ENCODE results near the gene HLA-DQB1.
A peak's percentile ranks its signal among the peaks of the same experiment; 100 is the strongest.
"Not testable (repeated sequence)": the region's sequence is repeated elsewhere in the genome, so short reads cannot be mapped to it uniquely, and the experiment has no call there.

Gene HLA-DQB1

DNA sequence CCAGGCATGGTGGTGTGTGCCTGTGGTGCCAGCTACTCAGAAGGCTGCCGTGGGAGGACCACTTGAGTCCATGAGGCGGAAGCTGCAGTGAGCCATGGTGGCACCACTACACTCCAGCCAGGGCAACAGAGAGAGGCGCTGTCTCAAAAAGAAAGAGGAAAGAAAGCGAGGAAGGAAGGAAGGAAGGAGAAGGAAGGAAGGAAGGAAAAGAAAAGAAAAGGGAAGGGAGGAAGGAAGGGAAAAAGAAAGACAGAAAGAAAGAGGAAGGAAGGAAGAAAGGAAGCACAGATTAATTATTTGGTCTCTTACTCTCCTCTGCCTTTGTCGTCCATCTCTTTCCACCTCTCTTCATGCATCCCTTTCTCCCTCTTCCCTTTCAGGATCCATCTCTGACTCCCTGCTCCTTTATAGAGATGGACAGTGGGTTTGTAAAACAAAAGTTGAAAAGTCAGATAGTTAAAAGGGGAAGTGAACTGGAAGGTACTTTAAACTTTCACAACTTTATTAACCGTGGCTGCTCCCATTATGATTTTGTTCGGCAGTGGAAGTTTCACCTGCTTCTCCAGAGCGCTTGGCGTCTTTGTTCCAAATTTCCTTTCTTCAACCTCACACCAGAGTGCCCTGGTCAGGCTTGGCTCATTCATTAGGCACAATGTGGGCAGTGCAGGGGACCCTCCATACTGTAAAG, 27.8 kb downstream of the HLA-DQB1 start:
- TF ChIP-seq, protein P1, sequence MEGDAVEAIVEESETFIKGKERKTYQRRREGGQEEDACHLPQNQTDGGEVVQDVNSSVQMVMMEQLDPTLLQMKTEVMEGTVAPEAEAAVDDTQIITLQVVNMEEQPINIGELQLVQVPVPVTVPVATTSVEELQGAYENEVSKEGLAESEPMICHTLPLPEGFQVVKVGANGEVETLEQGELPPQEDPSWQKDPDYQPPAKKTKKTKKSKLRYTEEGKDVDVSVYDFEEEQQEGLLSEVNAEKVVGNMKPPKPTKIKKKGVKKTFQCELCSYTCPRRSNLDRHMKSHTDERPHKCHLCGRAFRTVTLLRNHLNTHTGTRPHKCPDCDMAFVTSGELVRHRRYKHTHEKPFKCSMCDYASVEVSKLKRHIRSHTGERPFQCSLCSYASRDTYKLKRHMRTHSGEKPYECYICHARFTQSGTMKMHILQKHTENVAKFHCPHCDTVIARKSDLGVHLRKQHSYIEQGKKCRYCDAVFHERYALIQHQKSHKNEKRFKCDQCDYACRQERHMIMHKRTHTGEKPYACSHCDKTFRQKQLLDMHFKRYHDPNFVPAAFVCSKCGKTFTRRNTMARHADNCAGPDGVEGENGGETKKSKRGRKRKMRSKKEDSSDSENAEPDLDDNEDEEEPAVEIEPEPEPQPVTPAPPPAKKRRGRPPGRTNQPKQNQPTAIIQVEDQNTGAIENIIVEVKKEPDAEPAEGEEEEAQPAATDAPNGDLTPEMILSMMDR (IDR thresholded peaks at IDR 0.05; ENCODE audit: low read depth, low read length, missing control alignments), result no peak
- in situ Hi-C loops (cut with HindIII; ENCODE audit: low pct_ligation_motif_present, low sequenced_read_pairs), result no loop called here
- H3K27me3 ChIP-seq (replicated peaks), result no peaks in the 10 kb centered on the region
- no peak for DNase-seq
- H3K4me3 ChIP-seq (ENCODE audit: low read depth, low read length), result no peak overlapping the region
- no peak overlapping the region for H3K27ac ChIP-seq
- H3K36me3 ChIP-seq (replicated peaks), result no peaks in the 10 kb centered on the region

- no peak for DNase-seq
- Histone ChIP-seq H3K27me3 (replicated peaks) (no peaks in the 10 kb centered on the region), H3K4me3 (ENCODE audit: low read depth, low read length) (no peak overlapping the region), H3K36me3 (replicated peaks) (no peaks in the 10 kb centered on the region), H3K27ac (no peak overlapping the region)
- TF ChIP-seq, protein P1 (IDR thresholded peaks at IDR 0.05; ENCODE audit: low read depth, low read length, missing control alignments), result no peak
- in situ Hi-C loops (cut with HindIII; ENCODE audit: low pct_ligation_motif_present, low sequenced_read_pairs), result no loop called here
Observed at GRCh38 chr6:32637883-32638282, 28.6 kb downstream of the HLA-DQB1 start.

DNA sequence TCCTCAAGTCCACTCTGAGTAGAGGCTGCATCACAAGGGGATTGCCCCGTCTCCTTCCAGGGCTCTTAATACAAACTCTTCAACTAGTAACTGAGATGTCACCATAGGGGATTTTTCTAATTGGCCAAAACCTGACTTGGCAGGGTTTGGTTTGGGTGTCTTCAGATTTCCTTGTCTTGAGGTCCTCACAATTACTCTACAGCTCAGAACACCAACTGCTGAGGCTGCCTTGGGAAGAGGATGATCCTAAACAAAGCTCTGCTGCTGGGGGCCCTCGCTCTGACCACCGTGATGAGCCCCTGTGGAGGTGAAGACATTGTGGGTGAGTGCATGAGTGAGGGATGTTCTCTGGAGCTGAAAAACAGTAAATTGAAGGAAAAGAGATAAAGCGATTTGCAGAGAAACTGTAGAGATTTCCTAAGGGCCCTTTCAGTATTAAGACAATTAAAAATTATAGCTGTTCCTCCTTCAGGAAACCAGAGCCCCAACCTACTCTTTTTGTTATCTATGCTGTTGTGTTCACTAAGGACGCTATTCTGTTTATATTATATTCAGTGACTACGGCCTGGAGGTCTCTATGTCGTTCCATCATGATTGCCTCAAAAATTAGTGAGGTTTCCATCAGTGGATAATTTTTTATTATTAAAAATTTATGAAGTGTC, 29.1 kb downstream of the HLA-DQB1 start, which contains the start of gene HLA-DQA1:
HLA-DQA1 (plus strand) TSS at position 188 of the 662 bp plus-strand sequence; CDS start at position 241, 53 bp downstream.
- in situ Hi-C loops (cut with HindIII; ENCODE audit: low pct_ligation_motif_present, low sequenced_read_pairs), result no loop called here
- H3K27me3 ChIP-seq (replicated peaks), result no peaks in the 10 kb centered on the region
- no peak within 1 kb of the TSS for H3K4me3 ChIP-seq (ENCODE audit: low read depth, low read length)
- H3K27ac ChIP-seq, result no peak within 1 kb of the TSS
- no peak for DNase-seq
- no peaks in the 10 kb centered on the region for H3K36me3 ChIP-seq (replicated peaks)
- TF ChIP-seq, protein P1 (IDR thresholded peaks at IDR 0.05; ENCODE audit: low read depth, low read length, missing control alignments), result no peak

DNA sequence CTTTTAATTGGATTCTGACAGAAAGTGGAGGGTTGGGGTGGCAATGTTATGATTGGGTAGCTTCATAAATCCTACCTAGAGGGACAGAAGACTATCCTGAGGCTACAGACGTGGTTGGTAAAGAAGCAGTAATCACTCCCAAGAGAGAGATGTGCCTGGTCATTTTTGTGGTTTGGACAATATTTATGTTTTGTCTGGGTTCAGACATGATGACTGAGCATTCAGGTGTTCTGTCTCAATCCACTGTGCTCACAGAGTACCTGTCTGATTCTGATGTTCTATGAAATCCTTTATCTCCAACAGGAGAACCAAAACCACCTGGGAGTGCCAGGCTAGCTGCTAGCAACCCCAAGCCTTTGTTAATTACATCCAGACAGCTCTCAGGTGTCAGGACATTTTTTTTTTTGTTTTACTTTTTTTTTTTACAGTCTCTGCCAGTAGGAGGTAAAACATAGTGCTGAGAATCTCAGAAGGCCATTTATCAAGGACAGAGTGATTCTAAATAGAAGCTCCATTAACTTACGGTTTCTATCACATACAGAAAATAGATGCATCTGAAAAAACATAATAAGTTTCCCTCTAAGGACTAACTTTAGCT, 30.8 kb downstream of the HLA-DQB1 start:
- Histone ChIP-seq H3K4me3 (ENCODE audit: low read depth, low read length) (no peak overlapping the region), H3K27ac (no peak overlapping the region), H3K27me3 (replicated peaks) (no peaks in the 10 kb centered on the region), H3K36me3 (replicated peaks) (no peaks in the 10 kb centered on the region)
- in situ Hi-C loops (cut with HindIII; ENCODE audit: low pct_ligation_motif_present, low sequenced_read_pairs), result no loop called here
- no peak for DNase-seq
- TF ChIP-seq, protein P1 (IDR thresholded peaks at IDR 0.05; ENCODE audit: low read depth, low read length, missing control alignments), result no peak

DNA sequence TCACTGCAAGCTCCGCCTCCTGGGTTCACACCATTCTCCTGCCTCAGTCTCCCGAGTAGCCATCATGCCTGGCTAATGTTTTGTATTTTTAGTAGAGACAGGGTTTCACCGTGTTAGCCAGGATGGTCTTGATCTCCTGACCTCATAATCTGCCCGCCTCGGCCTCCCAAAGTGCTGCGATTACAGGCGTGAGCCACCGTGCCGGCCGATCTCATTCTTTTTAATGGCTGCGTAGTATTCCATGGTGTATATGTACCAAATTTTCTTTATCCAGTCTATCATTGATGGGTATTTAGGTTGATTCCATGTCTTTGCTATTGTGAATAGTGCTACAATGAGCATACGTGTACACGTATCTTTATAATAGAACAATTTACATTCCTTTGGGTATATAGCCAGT, 36.7 kb downstream of the HLA-DQB1 start:
- in situ Hi-C loops (cut with HindIII; ENCODE audit: low pct_ligation_motif_present, low sequenced_read_pairs); H3K36me3 ChIP-seq (replicated peaks): not testable (repeated sequence)

DNA sequence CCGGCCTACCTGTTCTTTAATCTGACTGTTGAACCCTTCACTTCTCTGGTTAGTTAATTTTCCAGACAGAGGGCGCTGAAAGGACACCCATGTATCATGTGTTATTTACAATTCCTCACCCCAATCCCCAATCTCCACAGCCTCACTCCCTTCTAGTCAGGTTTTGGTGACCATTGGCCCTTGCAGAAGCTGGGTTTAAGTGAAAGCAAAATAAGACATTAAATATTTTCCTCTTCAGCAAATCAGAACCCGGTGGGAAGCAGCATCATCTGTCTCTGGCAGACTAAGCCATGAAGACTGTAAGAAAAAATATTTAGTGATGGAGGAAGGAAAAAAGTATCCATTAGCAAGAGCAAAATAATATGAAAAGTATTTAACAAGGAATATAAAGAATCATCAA, 38.6 kb downstream of the HLA-DQB1 start:
- in situ Hi-C loops (cut with HindIII; ENCODE audit: low pct_ligation_motif_present, low sequenced_read_pairs), result no loop called here
- Histone ChIP-seq H3K27me3 (replicated peaks) (no peaks in the 10 kb centered on the region), H3K27ac (no peak overlapping the region), H3K36me3 (replicated peaks) (no peaks in the 10 kb centered on the region), H3K4me3 (ENCODE audit: low read depth, low read length) (no peak overlapping the region)
- TF ChIP-seq, protein P1 (IDR thresholded peaks at IDR 0.05; ENCODE audit: low read depth, low read length, missing control alignments), result no peak
- peak; percentile 21 for DNase-seq

More for the DNA sequence above, 36.7 kb downstream of the HLA-DQB1 start:
- H3K27me3 ChIP-seq (replicated peaks); DNase-seq; H3K4me3 ChIP-seq (ENCODE audit: low read depth, low read length); H3K27ac ChIP-seq: not testable (repeated sequence)

Measured in brain microvascular endothelial cell (primary cell).